ENCODE measurements around the gene PLA2G15.
A peak's percentile ranks its signal among the peaks of the same experiment; 100 is the strongest.

PLA2G15 gene

DNA sequence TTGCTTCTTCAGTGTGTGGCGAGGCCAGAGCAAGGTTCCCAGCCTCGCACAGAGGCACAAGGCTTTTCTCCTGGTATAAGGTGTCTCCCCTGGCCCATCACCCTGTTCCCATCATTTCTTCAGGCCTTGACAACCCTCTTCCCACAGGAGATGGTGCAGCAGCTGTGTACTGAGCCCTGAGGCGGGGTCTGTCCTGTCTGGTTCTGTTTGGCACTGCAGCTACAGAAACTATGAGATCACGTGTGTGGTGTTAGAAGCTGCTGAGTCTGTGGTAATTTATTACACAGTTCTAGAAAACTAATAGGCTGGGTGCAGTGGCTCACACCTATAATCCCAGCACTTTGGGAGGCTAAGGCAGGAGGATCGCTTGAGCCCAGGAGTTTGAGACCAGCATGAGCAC lies 7.2 kb downstream of the PLA2G15 start:
- no peak for DNase-seq (ENCODE audit: low spot score)

DNA sequence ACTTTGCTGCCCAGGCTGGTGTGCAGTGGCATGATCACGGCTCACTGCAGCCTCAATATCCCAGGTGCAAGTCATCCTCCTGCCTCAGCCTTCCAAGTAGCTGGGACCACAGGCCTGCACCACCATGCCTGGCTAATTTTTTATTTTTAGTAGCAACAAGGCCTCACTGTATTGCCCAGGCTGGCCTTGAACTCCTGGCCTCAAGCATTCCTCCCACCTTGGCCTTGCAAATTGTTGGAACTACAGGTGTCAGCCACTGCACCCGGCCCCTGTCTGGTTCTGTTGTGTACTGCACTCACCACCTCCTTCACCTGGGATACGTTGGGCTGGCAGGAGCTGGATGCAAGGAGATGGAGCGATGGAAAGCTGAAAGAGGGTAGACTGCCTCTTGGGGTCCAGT lies 8.5 kb downstream of the PLA2G15 start:
- no peak for DNase-seq (ENCODE audit: low spot score)

DNA sequence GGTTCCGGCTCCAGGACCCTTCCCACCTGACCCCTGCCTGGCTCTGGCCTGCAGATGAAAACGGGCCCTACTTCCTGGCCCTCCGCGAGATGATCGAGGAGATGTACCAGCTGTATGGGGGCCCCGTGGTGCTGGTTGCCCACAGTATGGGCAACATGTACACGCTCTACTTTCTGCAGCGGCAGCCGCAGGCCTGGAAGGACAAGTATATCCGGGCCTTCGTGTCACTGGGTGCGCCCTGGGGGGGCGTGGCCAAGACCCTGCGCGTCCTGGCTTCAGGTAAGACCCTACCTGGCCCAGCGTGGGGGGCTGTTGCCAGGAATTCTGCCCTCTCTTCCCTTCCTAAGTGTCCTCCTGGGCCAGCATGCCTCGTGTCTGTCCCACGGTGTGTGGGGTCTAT lies 10.5 kb downstream of the PLA2G15 start:
- DNase-seq (ENCODE audit: low spot score), result no peak

- DNase-seq (ENCODE audit: low spot score), result no peak
Observed at GRCh38 chr16:68257251-68257905, 12.2 kb downstream of the PLA2G15 start.

GRCh38 chr16:68257906-68258800 lies 13.0 kb downstream of the PLA2G15 start:
- DNase-seq (ENCODE audit: low spot score), result peak; percentile 56

DNA sequence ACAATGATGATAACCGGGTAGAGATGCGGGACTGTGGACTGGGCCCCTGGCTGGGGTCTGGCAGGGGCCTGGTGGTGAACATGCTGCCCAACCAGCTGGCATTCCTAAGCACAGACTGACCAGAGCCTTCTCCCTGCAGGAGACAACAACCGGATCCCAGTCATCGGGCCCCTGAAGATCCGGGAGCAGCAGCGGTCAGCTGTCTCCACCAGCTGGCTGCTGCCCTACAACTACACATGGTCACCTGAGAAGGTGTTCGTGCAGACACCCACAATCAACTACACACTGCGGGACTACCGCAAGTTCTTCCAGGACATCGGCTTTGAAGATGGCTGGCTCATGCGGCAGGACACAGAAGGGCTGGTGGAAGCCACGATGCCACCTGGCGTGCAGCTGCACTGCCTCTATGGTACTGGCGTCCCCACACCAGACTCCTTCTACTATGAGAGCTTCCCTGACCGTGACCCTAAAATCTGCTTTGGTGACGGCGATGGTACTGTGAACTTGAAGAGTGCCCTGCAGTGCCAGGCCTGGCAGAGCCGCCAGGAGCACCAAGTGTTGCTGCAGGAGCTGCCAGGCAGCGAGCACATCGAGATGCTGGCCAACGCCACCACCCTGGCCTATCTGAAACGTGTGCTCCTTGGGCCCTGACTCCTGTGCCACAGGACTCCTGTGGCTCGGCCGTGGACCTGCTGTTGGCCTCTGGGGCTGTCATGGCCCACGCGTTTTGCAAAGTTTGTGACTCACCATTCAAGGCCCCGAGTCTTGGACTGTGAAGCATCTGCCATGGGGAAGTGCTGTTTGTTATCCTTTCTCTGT lies 14.0 kb downstream of the PLA2G15 start:
- DNase-seq (ENCODE audit: low spot score), result no peak

- DNase-seq (ENCODE audit: low spot score), result peak; percentile 40
Observed at GRCh38 chr16:68263559-68264127, 18.5 kb downstream of the PLA2G15 start.

- peak; percentile 92 for DNase-seq (ENCODE audit: low spot score)
Observed at GRCh38 chr16:68264128-68265077, 19.2 kb downstream of the PLA2G15 start, which contains the start of gene SLC7A6. Gene SLC7A6 (plus strand): TSS chr16:68264526. CDS start chr16:68274727, 10,201 bp downstream.

- peak; percentile 47 for DNase-seq (ENCODE audit: low spot score)
Observed at GRCh38 chr16:68265078-68265920, 20.1 kb downstream of the PLA2G15 start.

DNA sequence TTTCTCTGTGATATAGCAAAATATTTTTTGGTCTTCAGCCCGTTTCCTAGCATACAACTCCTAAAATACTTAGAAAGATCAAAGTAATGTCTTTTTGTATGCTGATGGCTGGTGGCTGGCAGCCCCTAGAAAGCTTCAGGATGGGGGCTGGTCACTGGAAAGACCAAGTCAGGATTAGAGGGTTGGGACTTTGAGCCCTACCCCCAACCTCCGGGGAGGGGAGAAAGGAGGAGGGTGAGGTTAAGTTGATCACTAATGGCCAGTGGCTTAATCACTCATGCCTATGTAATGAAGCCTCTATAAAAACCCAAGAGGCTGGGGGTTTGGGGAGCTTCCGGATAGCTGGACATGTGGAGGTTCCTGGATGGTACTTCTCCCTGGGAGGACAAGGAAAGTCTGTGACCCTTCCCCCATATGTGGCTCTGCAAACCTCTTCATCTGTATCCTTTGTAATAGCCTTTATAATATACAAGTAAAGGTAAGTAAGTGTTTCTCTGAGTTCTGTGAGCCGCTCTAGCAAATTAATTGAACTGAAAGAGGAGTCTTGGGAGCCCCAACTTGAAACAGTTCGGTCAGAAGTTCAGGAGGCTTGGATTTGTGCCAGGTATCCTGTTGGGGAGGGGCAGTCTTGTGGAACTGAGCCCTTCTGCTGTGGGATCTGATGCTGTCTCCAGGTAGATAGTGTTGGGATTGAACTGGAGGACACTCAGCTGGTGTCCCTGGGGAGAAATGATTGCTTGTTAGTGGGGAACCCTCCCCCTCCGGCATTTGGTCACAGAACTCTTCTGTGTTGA lies 22.6 kb downstream of the PLA2G15 start:
- no peak for DNase-seq (ENCODE audit: low spot score)

GRCh38 chr16:68269793-68270192 lies 24.6 kb downstream of the PLA2G15 start:
- DNase-seq (ENCODE audit: low spot score), result no peak

- DNase-seq (ENCODE audit: low spot score), result no peak
Observed at GRCh38 chr16:68270353-68270752, 25.2 kb downstream of the PLA2G15 start.

DNA sequence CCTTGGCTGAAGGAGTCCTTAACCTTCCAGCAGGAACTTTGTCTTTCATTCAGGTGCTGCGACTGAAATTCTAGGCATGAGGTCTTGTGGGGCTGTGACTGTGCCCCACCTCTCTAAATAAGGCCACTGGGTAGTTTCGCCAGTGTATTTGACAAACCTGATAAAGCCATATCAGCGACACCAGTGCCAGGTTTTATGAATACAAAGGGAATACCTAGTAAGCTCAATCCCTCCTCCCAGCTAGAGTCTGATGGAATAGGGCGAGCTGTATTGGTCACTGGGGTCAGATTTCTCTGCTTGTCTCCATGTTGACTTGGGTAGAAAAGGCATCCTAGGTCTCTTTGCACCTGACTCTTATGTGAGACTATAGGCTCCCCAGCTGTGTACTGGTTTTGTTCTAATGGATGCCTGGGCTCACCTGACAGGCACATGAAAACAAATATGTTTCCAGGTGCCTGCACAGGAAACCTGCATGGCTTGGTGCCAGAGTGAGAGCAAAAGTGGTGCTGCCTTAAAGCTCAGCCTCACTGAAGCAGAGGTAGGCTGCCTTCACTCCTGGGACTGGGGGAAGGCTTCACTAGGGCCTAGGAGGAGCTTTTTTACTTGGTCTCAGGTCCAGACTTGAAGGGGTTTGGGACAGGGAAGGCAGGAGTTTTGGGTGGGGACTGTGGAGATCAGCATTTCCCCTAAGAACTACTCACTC lies 27.5 kb downstream of the PLA2G15 start:
- no peak for DNase-seq (ENCODE audit: low spot score)

DNA sequence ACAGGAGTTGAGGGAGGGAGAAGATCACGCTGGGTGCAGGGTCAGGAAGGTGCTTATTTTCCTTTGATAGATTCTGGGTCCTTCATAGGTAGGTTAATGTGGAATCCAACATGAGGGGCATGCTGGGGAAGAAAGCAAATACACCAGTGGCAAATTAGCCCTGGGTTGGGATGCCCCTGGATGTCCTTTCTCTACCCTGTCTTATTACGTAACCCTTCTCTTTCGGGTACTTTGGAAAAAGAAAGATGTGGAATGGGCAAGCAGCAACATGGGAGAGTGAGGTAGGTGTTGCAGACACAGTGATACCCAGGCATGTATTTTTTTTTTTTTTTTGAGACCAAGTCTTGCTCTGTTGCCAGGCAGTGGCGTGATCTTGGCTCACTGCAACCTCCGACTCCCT lies 28.3 kb downstream of the PLA2G15 start:
- DNase-seq (ENCODE audit: low spot score), result no peak

DNA sequence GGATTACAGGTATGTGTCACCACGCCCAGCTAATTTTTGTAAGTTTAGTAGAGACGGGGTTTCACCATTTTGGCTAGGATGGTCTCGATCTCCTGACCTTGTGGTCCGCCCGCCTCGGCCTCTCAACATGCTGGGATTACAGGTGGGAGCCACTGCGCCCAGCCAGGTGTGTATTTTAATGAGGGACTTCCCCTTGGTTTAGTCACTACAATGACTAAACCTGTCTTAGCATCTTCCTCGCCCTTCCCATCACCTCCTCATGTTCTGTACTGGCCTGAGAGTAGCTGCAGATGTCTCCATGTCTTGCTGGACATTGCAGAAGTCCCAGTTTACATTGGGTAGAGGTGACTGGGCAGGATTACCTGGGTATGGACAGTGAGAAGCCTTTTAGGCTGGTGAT lies 28.7 kb downstream of the PLA2G15 start:
- DNase-seq (ENCODE audit: low spot score), result no peak

- no peak for DNase-seq (ENCODE audit: low spot score)
Observed at GRCh38 chr16:68274441-68274840, 29.3 kb downstream of the PLA2G15 start.

GRCh38 chr16:68275611-68276191 lies 30.5 kb downstream of the PLA2G15 start:
- DNase-seq (ENCODE audit: low spot score), result no peak

DNA sequence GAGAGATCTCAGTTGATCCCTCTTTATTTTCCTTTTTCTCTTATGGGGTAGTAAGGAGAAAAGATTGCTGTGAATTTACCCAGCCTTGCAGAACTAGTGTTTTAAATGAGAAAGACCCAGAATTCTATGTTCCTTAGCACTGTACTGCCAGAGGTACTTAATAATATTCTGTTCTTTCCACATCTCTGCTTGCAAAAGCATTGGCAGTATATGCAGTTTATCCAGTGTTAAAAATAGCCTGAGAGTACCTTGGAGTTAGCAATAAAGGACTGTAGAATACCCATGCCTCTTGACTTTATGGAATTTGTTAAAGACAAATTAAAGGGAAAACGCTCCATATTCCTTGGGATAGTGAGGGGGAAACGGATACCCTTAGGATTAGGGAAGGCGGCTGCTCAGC lies 31.1 kb downstream of the PLA2G15 start:
- DNase-seq (ENCODE audit: low spot score), result no peak

All from iPS-NIHi11 (cell line).